Measurements from ENCODE around the gene KLHDC9.

DNA sequence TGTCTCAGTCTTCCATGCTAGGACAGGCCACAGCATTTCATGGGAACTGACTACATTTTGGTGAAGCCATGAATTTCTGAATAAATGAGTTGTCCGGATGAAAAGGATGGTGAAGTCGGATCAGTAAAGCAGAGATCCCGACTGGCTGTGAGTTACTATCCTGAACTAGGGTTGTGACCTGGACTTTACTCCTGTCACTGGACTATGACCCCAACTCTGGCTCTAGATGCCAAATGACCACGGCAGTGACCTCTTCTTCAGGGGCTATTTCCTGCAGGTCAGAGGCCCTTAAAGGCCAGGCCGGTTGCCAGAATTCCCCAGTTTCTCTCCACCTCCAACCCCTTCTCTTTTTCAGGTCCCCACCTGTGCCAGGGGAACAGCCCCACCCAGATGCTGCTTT is 7.1 kb upstream of the KLHDC9 start:
- TF ChIP-seq CTCF (IDR thresholded peaks at IDR 0.05), result no peak
- no peak for TF ChIP-seq POLR2A (IDR thresholded peaks at IDR 0.05)
